ENCODE data around the gene IL1A. TPM values are rescaled to one million over a fixed set of nuclear protein-coding genes. Genes with fewer than 3 reads are reported as not detected.

The IL1A gene
- total and polyA plus RNA-seq, 10 of the 15 experiments (the other 5 are each of a cell fraction or from before 2014, with no cell fraction given): 0.10 to 8.7 (median 6.9) TPM

DNA sequence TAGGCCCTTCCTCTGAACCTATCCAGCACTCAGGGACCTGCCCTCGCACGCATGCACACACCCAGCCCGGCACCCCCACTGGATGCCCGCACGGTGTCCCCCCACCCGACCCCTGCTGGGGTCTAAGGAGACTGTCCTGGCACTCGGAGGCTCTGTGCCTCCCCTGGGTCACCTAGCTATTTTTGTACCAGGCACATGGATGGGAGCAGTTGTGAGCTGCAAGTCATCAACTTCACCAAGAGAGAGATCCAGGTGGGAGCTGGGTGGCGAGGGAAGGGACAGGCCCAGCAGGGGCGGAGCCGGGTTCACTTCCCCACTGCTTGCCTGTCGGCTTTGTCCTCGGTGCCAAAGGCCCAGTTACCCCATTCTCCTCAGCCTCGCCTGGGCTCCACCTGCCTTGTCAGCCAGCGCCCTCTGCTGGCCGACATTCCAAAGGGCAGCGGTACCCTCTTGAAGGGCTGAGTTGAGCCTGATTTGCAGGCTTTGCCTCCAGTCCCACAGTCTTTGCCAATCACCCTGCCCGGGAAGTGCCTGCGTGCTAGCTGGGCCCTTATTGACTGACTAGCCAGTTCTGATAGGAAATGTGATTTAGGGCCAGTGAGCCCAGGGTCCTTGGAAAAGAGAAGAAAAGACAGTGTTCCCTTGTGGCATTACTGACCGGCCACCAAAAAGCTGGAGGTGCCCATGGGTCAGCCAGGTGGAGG lies 57.7 kb downstream of the IL1A start (continued):
- TF ChIP-seq SPI1 (IDR thresholded peaks at IDR 0.05; ENCODE audit: borderline replicate concordance, insufficient read depth, low read depth, low read length) (peak; percentile 91), RAD21 (IDR thresholded peaks at IDR 0.05; ENCODE audit: insufficient read depth, low read depth, low read length) (peak; percentile 100), PAX5 (IDR thresholded peaks at IDR 0.05; ENCODE audit: borderline replicate concordance, low read depth, low read length) (peak; percentile 38; the same call in 1 of the 2 replicates), ZSCAN29 (IDR thresholded peaks at IDR 0.05) (peak; percentile 9; the same call in 1 of the 2 replicates), ASH2L (IDR thresholded peaks at IDR 0.05; ENCODE audit: borderline replicate concordance, low read depth) (no peak), ZNF24 (IDR thresholded peaks at IDR 0.05) (0 out of 2 replicates have a peak, but pooled peaks have one; percentile 9), GATAD2B (conservative IDR thresholded peaks at IDR 0.05; ENCODE audit: low read depth) (peak; percentile 59)
- TF ChIP-seq, protein P1, sequence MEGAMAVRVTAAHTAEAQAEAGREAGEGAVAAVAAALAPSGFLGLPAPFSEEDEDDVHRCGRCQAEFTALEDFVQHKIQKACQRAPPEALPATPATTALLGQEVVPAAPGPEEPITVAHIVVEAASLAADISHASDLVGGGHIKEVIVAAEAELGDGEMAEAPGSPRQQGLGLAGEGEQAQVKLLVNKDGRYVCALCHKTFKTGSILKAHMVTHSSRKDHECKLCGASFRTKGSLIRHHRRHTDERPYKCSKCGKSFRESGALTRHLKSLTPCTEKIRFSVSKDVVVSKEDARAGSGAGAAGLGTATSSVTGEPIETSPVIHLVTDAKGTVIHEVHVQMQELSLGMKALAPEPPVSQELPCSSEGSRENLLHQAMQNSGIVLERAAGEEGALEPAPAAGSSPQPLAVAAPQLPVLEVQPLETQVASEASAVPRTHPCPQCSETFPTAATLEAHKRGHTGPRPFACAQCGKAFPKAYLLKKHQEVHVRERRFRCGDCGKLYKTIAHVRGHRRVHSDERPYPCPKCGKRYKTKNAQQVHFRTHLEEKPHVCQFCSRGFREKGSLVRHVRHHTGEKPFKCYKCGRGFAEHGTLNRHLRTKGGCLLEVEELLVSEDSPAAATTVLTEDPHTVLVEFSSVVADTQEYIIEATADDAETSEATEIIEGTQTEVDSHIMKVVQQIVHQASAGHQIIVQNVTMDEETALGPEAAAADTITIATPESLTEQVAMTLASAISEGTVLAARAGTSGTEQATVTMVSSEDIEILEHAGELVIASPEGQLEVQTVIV (IDR thresholded peaks at IDR 0.05; ENCODE audit: borderline replicate concordance, partially characterized antibody): no peak
- TF ChIP-seq, protein P2, sequence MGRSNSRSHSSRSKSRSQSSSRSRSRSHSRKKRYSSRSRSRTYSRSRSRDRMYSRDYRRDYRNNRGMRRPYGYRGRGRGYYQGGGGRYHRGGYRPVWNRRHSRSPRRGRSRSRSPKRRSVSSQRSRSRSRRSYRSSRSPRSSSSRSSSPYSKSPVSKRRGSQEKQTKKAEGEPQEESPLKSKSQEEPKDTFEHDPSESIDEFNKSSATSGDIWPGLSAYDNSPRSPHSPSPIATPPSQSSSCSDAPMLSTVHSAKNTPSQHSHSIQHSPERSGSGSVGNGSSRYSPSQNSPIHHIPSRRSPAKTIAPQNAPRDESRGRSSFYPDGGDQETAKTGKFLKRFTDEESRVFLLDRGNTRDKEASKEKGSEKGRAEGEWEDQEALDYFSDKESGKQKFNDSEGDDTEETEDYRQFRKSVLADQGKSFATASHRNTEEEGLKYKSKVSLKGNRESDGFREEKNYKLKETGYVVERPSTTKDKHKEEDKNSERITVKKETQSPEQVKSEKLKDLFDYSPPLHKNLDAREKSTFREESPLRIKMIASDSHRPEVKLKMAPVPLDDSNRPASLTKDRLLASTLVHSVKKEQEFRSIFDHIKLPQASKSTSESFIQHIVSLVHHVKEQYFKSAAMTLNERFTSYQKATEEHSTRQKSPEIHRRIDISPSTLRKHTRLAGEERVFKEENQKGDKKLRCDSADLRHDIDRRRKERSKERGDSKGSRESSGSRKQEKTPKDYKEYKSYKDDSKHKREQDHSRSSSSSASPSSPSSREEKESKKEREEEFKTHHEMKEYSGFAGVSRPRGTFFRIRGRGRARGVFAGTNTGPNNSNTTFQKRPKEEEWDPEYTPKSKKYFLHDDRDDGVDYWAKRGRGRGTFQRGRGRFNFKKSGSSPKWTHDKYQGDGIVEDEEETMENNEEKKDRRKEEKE (IDR thresholded peaks at IDR 0.05): no peak
- TF ChIP-seq, protein P3, sequence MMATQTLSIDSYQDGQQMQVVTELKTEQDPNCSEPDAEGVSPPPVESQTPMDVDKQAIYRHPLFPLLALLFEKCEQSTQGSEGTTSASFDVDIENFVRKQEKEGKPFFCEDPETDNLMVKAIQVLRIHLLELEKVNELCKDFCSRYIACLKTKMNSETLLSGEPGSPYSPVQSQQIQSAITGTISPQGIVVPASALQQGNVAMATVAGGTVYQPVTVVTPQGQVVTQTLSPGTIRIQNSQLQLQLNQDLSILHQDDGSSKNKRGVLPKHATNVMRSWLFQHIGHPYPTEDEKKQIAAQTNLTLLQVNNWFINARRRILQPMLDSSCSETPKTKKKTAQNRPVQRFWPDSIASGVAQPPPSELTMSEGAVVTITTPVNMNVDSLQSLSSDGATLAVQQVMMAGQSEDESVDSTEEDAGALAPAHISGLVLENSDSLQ (IDR thresholded peaks at IDR 0.05): 0 out of 2 replicates have a peak, but pooled peaks have one; percentile 14

Measured in GM12878 (cell line).